PC-3 (cell line): ENCODE results near the gene IL21R. TPM values are rescaled to one million over a fixed set of nuclear protein-coding genes. Genes with fewer than 3 reads are reported as not detected.

ENCODE experiments used
- ATAC-seq: fragments of 200-7000 bp; cut with Tn5 transposase; 2 replicates; pipeline ENCODE4 v1.9.1; 2020; ENCODE audit warnings: mild to moderate bottlenecking, moderate library complexity
- BruUV-seq: library from RNA; stranded (reverse); fragments of 400-500 nt; replicated peaks from 2 replicates; lab custom pipeline; 2021; lab: Mats Ljungman, UMichigan
- CTCF ChIA-PET: fragments of 300-600 bp; sonication (Branson Sonifier 250); formaldehyde crosslinking; loops from one replicate; lab custom pipeline; 2022; ENCODE audit warnings: antibody characterized with exemption; lab: Charles Lee
- POLR2A ChIA-PET: fragments of 300-600 bp; sonication (Branson Sonifier 250); formaldehyde crosslinking; loops from one replicate; lab custom pipeline; 2022; ENCODE audit warnings: antibody characterized with exemption; ENCODE audit not compliant: unreplicated experiment; lab: Charles Lee
- DNase-seq: peaks from one replicate; pipeline ENCODE4 v3.0.0-alpha.2; 2015
- H2AFZ ChIP-seq: fragments of 300-600 bp; sonication (generic); 2 replicates; pipeline ENCODE4 v1.6.0; 2016; ENCODE audit warnings: antibody characterized with exemption, low read length
- H3F3A ChIP-seq: fragments of 300-600 bp; sonication (generic); one replicate; pipeline ENCODE4 v1.6.0; 2017; ENCODE audit warnings: antibody characterized with exemption, low read length, control low read depth, mild to moderate bottlenecking; ENCODE audit not compliant: unreplicated experiment
- H3K27ac ChIP-seq: fragments of 300-600 bp; sonication (generic); 2 replicates; pipeline ENCODE4 v1.5.1; 2016; ENCODE audit warnings: mild to moderate bottlenecking, low read length
- H3K27me3 ChIP-seq: fragments of 300-600 bp; sonication (generic); 2 replicates; pipeline ENCODE4 v1.6.1; 2016; ENCODE audit warnings: low read length, mixed read lengths
- H3K36me3 ChIP-seq: fragments of 300-600 bp; sonication (generic); 2 replicates; pipeline ENCODE4 v1.6.1; 2016; ENCODE audit warnings: low read depth, mixed run types, low read length, mixed read lengths
- H3K4me1 ChIP-seq: fragments of 300-600 bp; sonication (generic); 2 replicates; pipeline ENCODE4 v1.5.1; 2016; ENCODE audit warnings: low read length; ENCODE audit not compliant: insufficient read depth
- H3K4me2 ChIP-seq: fragments of 300-600 bp; sonication (generic); 2 replicates; pipeline ENCODE4 v1.6.0; 2016; ENCODE audit warnings: low read length
- H3K4me3 ChIP-seq: fragments of 300-600 bp; sonication (generic); 2 replicates; pipeline ENCODE4 v1.5.1; 2016; ENCODE audit warnings: mild to moderate bottlenecking, low read length, mixed read lengths
- H3K79me2 ChIP-seq: fragments of 300-600 bp; sonication (generic); 2 replicates; pipeline ENCODE4 v1.6.1; 2017; ENCODE audit warnings: low read length, mixed read lengths
- H3K9ac ChIP-seq: fragments of 300-600 bp; sonication (generic); 2 replicates; pipeline ENCODE4 v1.6.0; 2016; ENCODE audit warnings: mild to moderate bottlenecking, low read length
- H3K9me2 ChIP-seq: fragments of 300-600 bp; sonication (generic); replicated peaks from 2 replicates; pipeline ENCODE4 v1.6.1; 2016; ENCODE audit warnings: mixed run types, low read length, mixed read lengths
- H3K9me3 ChIP-seq: fragments of 300-600 bp; sonication (generic); 2 replicates; pipeline ENCODE4 v1.6.1; 2016; ENCODE audit warnings: low read length, mixed read lengths
- H4K20me1 ChIP-seq: fragments of 300-600 bp; sonication (generic); 2 replicates; pipeline ENCODE4 v1.6.1; 2016; ENCODE audit warnings: low read length, mixed read lengths
- EZH2 ChIP-seq: fragments of 300-600 bp; sonication (generic); IDR thresholded peaks from one replicate; pipeline ENCODE4 v1.6.1; 2017; ENCODE audit warnings: antibody characterized with exemption, mild to moderate bottlenecking, low read length; ENCODE audit not compliant: unreplicated experiment
- EZH2phosphoT487 ChIP-seq: fragments of 300-600 bp; sonication (generic); IDR thresholded peaks from 2 replicates; pipeline ENCODE4 v1.6.1; 2018; ENCODE audit warnings: mild to moderate bottlenecking, antibody characterized with exemption, low read length, borderline replicate concordance
- intact Hi-C: fragments of 100-400 bp; cut with micrococcal nuclease; formaldehyde crosslinking; loops from 2 replicates; pipeline ENCODE4 v1.9.0; 2023
- total RNA-seq: library from RNA; depleted of rRNA; stranded (reverse); fragments of >200 nt; gene quantifications from 2 replicates; pipeline ENCODE4 v1.2.3, GENCODE V29; 2014
- TF ChIP-seq, protein P1 (sequence below): fragments of 300-600 bp; sonication (generic); conservative IDR thresholded peaks from 2 replicates; pipeline ENCODE4 v1.5.1; 2017; ENCODE audit warnings: antibody characterized with exemption, low read depth, mild to moderate bottlenecking, low read length

IL21R gene
- total RNA-seq, 1 experiment from 2014 or later, result 0.55 TPM

DNA sequence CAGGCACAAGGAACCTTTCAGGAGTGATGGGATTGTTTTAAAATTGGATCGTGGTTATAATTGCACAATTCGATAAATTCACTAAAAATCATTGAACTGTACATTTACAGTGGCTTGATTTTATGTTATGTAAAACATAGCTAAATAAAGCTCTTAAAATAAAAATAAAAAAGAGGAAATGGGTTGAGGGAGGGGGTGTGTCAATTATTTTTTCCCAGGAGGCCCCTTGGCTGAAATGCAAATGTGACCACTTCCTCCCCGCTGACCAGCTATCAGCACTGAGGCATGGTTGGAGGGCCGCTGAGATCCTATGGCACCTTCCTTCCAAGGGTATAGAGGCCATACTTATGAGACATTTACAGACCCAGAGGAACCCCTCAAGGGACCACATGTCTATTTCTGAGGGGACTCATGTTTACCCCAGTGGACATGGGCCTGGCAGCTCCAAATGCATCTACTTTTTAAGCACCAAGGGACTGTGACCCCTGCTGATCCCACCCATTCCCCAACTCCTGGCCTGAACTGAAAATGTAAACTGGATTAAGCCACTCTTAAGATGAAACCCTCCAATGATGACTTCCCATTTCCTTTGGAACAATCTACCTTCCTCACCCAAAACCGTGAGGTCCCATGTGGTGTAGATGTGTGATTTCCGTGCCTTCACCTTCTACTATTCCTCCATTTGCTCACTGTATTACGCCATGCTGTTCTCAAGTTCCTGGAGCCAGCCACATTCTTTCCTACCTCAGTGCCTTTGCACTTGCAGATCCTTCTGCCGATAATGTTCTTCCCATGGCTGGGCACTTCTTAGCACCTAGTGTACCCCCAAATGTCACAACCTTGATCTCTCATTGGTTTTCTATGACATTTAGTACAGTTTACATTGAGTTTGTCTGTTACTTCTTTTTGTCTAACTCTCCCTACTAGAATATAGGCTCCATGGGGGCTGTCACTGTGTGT lies 2.8 kb upstream of the IL21R start:
- H2AFZ ChIP-seq, result no peak overlapping the region
- no peaks in the 10 kb centered on the region for H3K36me3 ChIP-seq
- no peak for ATAC-seq
- no peaks in the 10 kb centered on the region for H4K20me1 ChIP-seq
- no peaks in the 10 kb centered on the region for H3K9me2 ChIP-seq
- no peaks in the 10 kb centered on the region; the same call in 1 of the 2 replicates for H3K27me3 ChIP-seq
- H3K9ac ChIP-seq, result no peak overlapping the region
- no peaks in the 10 kb centered on the region; the same call in 1 of the 2 replicates for H3K4me1 ChIP-seq
- H3K4me3 ChIP-seq, result no peak overlapping the region
- no peaks in the 10 kb centered on the region for H3F3A ChIP-seq
- H3K9me3 ChIP-seq, result no peaks in the 10 kb centered on the region
- intact Hi-C loops, result no loop called here
- no peak overlapping the region for H3K27ac ChIP-seq
- DNase-seq, result no peak
- no peaks in the 10 kb centered on the region for H3K79me2 ChIP-seq
- no TSS peak for BruUV-seq
- H3K4me2 ChIP-seq, result no peak overlapping the region
- TF ChIP-seq, protein P1, sequence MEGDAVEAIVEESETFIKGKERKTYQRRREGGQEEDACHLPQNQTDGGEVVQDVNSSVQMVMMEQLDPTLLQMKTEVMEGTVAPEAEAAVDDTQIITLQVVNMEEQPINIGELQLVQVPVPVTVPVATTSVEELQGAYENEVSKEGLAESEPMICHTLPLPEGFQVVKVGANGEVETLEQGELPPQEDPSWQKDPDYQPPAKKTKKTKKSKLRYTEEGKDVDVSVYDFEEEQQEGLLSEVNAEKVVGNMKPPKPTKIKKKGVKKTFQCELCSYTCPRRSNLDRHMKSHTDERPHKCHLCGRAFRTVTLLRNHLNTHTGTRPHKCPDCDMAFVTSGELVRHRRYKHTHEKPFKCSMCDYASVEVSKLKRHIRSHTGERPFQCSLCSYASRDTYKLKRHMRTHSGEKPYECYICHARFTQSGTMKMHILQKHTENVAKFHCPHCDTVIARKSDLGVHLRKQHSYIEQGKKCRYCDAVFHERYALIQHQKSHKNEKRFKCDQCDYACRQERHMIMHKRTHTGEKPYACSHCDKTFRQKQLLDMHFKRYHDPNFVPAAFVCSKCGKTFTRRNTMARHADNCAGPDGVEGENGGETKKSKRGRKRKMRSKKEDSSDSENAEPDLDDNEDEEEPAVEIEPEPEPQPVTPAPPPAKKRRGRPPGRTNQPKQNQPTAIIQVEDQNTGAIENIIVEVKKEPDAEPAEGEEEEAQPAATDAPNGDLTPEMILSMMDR, result no peak
- no peak for TF ChIP-seq EZH2
- no peak for TF ChIP-seq EZH2phosphoT487
- CTCF ChIA-PET, result no interaction called here
- POLR2A ChIA-PET, result no interaction called here

DNA sequence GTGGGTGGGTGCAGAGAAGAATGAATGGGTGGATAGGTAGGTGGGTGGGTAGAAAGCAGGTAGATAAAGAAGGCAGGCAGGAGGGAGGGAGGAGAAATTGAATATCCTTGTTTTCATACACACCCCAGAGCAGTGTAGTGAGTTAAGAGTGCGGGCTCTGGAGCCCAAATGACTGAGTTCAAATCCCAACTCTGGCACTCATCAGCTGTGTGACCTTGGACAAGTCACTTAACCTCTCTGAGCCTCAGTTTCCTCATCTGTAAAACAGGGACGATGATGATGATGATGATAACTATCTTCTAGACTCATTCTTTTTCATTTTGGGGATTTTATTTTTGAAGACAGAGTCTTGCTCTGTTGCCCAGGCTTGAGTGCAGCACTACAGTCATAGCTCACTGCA lies 2.0 kb upstream of the IL21R start:
- Histone ChIP-seq H3K4me1 (no peaks in the 10 kb centered on the region; the same call in 1 of the 2 replicates), H3F3A (no peaks in the 10 kb centered on the region), H3K4me3 (no peak overlapping the region), H3K36me3 (no peaks in the 10 kb centered on the region), H3K9ac (no peak overlapping the region), H3K9me3 (no peaks in the 10 kb centered on the region), H3K9me2 (no peaks in the 10 kb centered on the region), H3K79me2 (no peaks in the 10 kb centered on the region), H2AFZ (no peak overlapping the region), H3K27ac (no peak overlapping the region), H3K27me3 (no peaks in the 10 kb centered on the region), H3K4me2 (no peak overlapping the region), H4K20me1 (no peaks in the 10 kb centered on the region)
- ATAC-seq, result no peak
- BruUV-seq, result no TSS peak
- no peak for DNase-seq
- TF ChIP-seq, protein P1, result no peak
- no peak for TF ChIP-seq EZH2
- no peak for TF ChIP-seq EZH2phosphoT487
- POLR2A ChIA-PET, result no interaction called here
- intact Hi-C loops, result no loop called here
- CTCF ChIA-PET, result no interaction called here
